DOHH2 (cell line): ENCODE results near the gene WASL.

Experiments used
- H3F3A ChIP-seq: fragments of 200-600 bp; sonication (generic), shearing (Covaris generic); 2 replicates; pipeline ENCODE4 v1.6.0; 2016; ENCODE audit warnings: antibody characterized with exemption, mild to moderate bottlenecking; ENCODE audit not compliant: control insufficient read depth, insufficient read depth
- H3K27ac ChIP-seq: fragments of 200-600 bp; sonication (generic); 2 replicates; pipeline ENCODE4 v1.5.1; 2014; ENCODE audit warnings: low read depth, mild to moderate bottlenecking, low read length, moderate library complexity
- H3K27me3 ChIP-seq: fragments of 200-600 bp; sonication (generic); 2 replicates; pipeline ENCODE4 v1.6.1; 2014; ENCODE audit warnings: mild to moderate bottlenecking, low read length, mixed read lengths; ENCODE audit not compliant: control insufficient read depth
- H3K36me3 ChIP-seq: fragments of 200-600 bp; sonication (generic); 2 replicates; pipeline ENCODE4 v1.6.1; 2014; ENCODE audit warnings: mild to moderate bottlenecking, low read length, moderate library complexity, mixed read lengths; ENCODE audit not compliant: control insufficient read depth
- H3K4me1 ChIP-seq: fragments of 200-600 bp; sonication (generic); 2 replicates; pipeline ENCODE4 v1.6.1; 2014; ENCODE audit warnings: mild to moderate bottlenecking, low read length, mixed read lengths; ENCODE audit not compliant: control insufficient read depth
- H3K4me2 ChIP-seq: fragments of 200-600 bp; sonication (generic); 2 replicates; pipeline ENCODE4 v1.6.0; 2014; ENCODE audit warnings: mild to moderate bottlenecking, low read length, moderate library complexity
- H3K4me3 ChIP-seq: fragments of 200-600 bp; sonication (generic); 2 replicates; pipeline ENCODE4 v1.5.1; 2014; ENCODE audit warnings: mild to moderate bottlenecking, low read length, mixed read lengths
- H3K79me2 ChIP-seq: fragments of 200-600 bp; sonication (generic); 2 replicates; pipeline ENCODE4 v1.6.1; 2014; ENCODE audit warnings: mild to moderate bottlenecking, low read length, mixed read lengths; ENCODE audit not compliant: control insufficient read depth
- H3K9me2 ChIP-seq: fragments of 200-600 bp; sonication (generic); replicated peaks from 2 replicates; pipeline ENCODE4 v1.6.1; 2014; ENCODE audit warnings: mild to moderate bottlenecking, low read length, mixed read lengths; ENCODE audit not compliant: control insufficient read depth
- H3K9me3 ChIP-seq: fragments of 200-600 bp; sonication (generic); 2 replicates; pipeline ENCODE4 v1.6.1; 2014; ENCODE audit warnings: antibody characterized with exemption, low read length, mixed read lengths; ENCODE audit not compliant: control insufficient read depth, insufficient read depth
- H4K20me1 ChIP-seq: fragments of 200-600 bp; sonication (generic); 2 replicates; pipeline ENCODE4 v1.6.0; 2014; ENCODE audit warnings: low read depth, mild to moderate bottlenecking, antibody characterized with exemption, low read length, moderate library complexity; ENCODE audit not compliant: control insufficient read depth, insufficient read depth
- EZH2phosphoT487 ChIP-seq: fragments of 200-600 bp; sonication (generic); IDR thresholded peaks from 2 replicates; pipeline ENCODE4 v1.6.1; 2017; ENCODE audit warnings: borderline replicate concordance, mild to moderate bottlenecking, antibody characterized with exemption, low read length, moderate library complexity, mixed read lengths
- TF ChIP-seq, protein P1 (sequence below): fragments of 200-600 bp; sonication (generic); IDR thresholded peaks from one replicate; pipeline ENCODE4 v1.5.1; 2014; ENCODE audit warnings: antibody characterized with exemption, mild to moderate bottlenecking, low read depth, low read length; ENCODE audit not compliant: poor library complexity, severe bottlenecking

Gene WASL

DNA sequence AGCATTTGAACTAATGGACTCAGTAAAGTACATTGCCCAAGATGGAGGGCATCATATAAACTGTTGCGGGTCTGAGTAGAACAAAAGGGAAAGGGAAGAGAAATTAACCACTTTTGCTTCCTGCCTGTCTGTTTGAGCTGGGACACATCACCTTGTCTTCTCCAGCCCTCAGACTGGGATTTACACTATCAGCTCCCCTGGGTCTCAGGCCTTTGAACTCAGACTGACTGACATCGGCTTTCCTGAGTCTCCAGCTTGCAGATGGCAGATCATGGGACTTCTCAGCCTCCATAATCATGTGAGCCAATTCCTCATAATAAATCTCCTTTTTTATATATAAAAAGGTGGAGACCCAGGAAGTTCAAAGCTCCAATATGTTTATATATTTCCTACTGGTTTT lies 23.0 kb upstream of the WASL start:
- no peaks in the 10 kb centered on the region for H3K9me2 ChIP-seq

DNA sequence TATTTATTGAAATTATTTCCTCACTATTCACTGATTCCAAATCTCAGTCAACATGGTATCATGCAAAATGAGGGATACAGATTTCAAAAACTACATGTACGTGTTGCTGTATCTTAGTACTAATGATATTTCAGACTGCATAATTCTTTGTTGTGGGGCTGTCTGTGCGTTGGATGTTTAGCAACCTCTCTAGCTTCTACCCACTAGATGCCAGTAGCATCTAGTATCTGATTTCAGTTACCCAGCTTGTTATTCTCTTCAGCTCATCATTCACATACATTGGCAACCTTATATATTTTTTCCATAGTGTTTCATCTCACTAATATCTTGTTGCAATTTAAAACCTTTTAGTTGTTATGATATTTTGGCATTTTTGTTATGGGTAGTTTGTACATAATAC lies 22.5 kb upstream of the WASL start:
- H3F3A ChIP-seq: no peaks in the 10 kb centered on the region
- no peaks in the 10 kb centered on the region for H4K20me1 ChIP-seq
- no peaks in the 10 kb centered on the region for H3K36me3 ChIP-seq
- no peak for TF ChIP-seq EZH2phosphoT487
- TF ChIP-seq, protein P1, sequence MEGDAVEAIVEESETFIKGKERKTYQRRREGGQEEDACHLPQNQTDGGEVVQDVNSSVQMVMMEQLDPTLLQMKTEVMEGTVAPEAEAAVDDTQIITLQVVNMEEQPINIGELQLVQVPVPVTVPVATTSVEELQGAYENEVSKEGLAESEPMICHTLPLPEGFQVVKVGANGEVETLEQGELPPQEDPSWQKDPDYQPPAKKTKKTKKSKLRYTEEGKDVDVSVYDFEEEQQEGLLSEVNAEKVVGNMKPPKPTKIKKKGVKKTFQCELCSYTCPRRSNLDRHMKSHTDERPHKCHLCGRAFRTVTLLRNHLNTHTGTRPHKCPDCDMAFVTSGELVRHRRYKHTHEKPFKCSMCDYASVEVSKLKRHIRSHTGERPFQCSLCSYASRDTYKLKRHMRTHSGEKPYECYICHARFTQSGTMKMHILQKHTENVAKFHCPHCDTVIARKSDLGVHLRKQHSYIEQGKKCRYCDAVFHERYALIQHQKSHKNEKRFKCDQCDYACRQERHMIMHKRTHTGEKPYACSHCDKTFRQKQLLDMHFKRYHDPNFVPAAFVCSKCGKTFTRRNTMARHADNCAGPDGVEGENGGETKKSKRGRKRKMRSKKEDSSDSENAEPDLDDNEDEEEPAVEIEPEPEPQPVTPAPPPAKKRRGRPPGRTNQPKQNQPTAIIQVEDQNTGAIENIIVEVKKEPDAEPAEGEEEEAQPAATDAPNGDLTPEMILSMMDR: no peak
- H3K9me3 ChIP-seq: no peaks in the 10 kb centered on the region
- no peaks in the 10 kb centered on the region for H3K79me2 ChIP-seq
- H3K27ac ChIP-seq: no peak overlapping the region
- 0 out of 2 replicates have a peak, but pooled peaks cover 10% of the 10 kb centered on the region for H3K27me3 ChIP-seq
- H3K4me1 ChIP-seq: peaks cover 5% of the 10 kb centered on the region; the same call in 1 of the 2 replicates
- no peak overlapping the region for H3K4me3 ChIP-seq
- peak overlapping the region; percentile 5; the same call in 1 of the 2 replicates for H3K4me2 ChIP-seq
- no peaks in the 10 kb centered on the region for H3K9me2 ChIP-seq

More for the DNA sequence above, 23.0 kb upstream of the WASL start:
- Histone ChIP-seq H3K9me3 (no peaks in the 10 kb centered on the region), H3K27ac (no peak overlapping the region), H3K4me1 (peaks cover 5% of the 10 kb centered on the region; the same call in 1 of the 2 replicates), H3K79me2 (no peaks in the 10 kb centered on the region), H3K36me3 (no peaks in the 10 kb centered on the region), H3K27me3 (0 out of 2 replicates have a peak, but pooled peaks cover 10% of the 10 kb centered on the region), H3F3A (no peaks in the 10 kb centered on the region), H3K4me3 (no peak overlapping the region), H4K20me1 (no peaks in the 10 kb centered on the region), H3K4me2 (no peak overlapping the region)
- TF ChIP-seq, protein P1: no peak
- no peak for TF ChIP-seq EZH2phosphoT487

DNA sequence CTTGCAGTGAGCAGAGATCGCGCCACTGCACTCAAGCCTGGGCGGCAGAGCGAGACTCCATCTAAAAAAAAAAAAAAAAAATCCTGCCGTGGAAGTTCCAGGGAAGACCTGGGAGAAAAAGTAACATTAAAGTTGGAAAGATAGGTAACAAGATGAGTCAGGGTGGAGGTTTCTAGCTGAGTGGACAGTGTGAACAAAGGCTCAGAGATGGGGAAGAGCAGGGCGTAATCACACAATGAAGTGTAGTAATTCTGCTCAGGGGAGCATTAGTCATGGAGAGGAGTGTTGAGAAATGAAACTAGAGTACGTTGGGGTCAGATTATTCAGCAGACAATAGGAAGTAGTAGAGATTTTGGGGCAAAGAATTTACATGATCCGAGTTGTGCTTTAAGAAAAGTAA lies 21.6 kb upstream of the WASL start:
- Histone ChIP-seq H3K4me3 (peak overlapping the region; percentile 18), H3K4me1 (peaks cover 5% of the 10 kb centered on the region; the same call in 1 of the 2 replicates), H3K36me3 (no peaks in the 10 kb centered on the region), H3K27me3 (0 out of 2 replicates have a peak, but pooled peaks cover 13% of the 10 kb centered on the region), H3K27ac (no peak overlapping the region), H3F3A (no peaks in the 10 kb centered on the region), H3K79me2 (no peaks in the 10 kb centered on the region), H3K4me2 (peak overlapping the region; percentile 29; the same call in 1 of the 2 replicates), H3K9me3 (no peaks in the 10 kb centered on the region), H3K9me2 (no peaks in the 10 kb centered on the region), H4K20me1 (no peaks in the 10 kb centered on the region)
- TF ChIP-seq, protein P1: no peak
- TF ChIP-seq EZH2phosphoT487: no peak
